Measurements from ENCODE around the gene JMY. TPM values are rescaled to one million over a fixed set of nuclear protein-coding genes. Genes with fewer than 3 reads are reported as not detected.

JMY gene
- total RNA-seq, 1 experiment from 2014 or later = 15.2 TPM

- no peak overlapping the region for H3K4me3 Mint-ChIP-seq
- Histone ChIP-seq H2BK15ac (ENCODE audit: low read depth, low read length) (no peak overlapping the region), H3K56ac (ENCODE audit: insufficient read length, low read depth, low read length) (no peak overlapping the region), H3K18ac (ENCODE audit: insufficient read length, low read depth, low read length) (no peak overlapping the region), H2BK12ac (ENCODE audit: insufficient read length, low read depth, low read length) (no peak overlapping the region), H3K9ac (ENCODE audit: extremely low read depth, insufficient read length, low read length) (no peak overlapping the region), H3K27me3 (ENCODE audit: insufficient read depth, low read length) (no peaks in the 10 kb centered on the region), H3K23me2 (ENCODE audit: insufficient read length, low read depth, low read length, poor library complexity, severe bottlenecking) (no peaks in the 10 kb centered on the region), H3K79me2 (ENCODE audit: insufficient read depth, low read length) (no peaks in the 10 kb centered on the region), H3K23ac (ENCODE audit: insufficient read length, low read depth, low read length) (no peak overlapping the region), H3K4me2 (ENCODE audit: insufficient read depth, insufficient read length, low read length) (no peak overlapping the region), H3K4ac (ENCODE audit: low read depth, low read length) (no peak overlapping the region), H2BK20ac (ENCODE audit: low read depth, low read length, poor library complexity, severe bottlenecking) (no peak overlapping the region), H2AK5ac (ENCODE audit: insufficient read length, low read length) (no peak overlapping the region), H4K5ac (ENCODE audit: insufficient read length, low read depth, low read length) (no peak overlapping the region), H3K27ac (ENCODE audit: insufficient read length, low read depth, low read length) (no peak overlapping the region), H2AFZ (ENCODE audit: low read length) (no peak overlapping the region), H3K9me3 (ENCODE audit: control insufficient read depth, low read depth, low read length) (no peaks in the 10 kb centered on the region), H3T11ph (ENCODE audit: low read length) (no peak overlapping the region), H2BK5ac (ENCODE audit: insufficient read length, low read length) (no peak overlapping the region), H4K91ac (ENCODE audit: insufficient read length, low read depth, low read length) (no peak overlapping the region), H4K20me1 (ENCODE audit: control insufficient read depth, insufficient read depth, insufficient read length) (no peaks in the 10 kb centered on the region), H3K14ac (ENCODE audit: insufficient read depth, low read length) (no peak overlapping the region), H4K8ac (replicated peaks; ENCODE audit: insufficient read length, low read depth, low read length) (no peak overlapping the region), H2BK120ac (ENCODE audit: low read depth, low read length, poor library complexity, severe bottlenecking) (no peak overlapping the region), H3K4me1 (ENCODE audit: insufficient read depth, low read length) (no peaks in the 10 kb centered on the region), H3K79me1 (ENCODE audit: insufficient read depth, low read depth, low read length, poor library complexity, severe bottlenecking) (no peaks in the 10 kb centered on the region)
- DNase-seq = no peak
- WGBS (ENCODE audit: extremely low coverage, insufficient read length, low lambda C conversion rate) = no CpG with 5 or more reads among the region's 4 CpGs
- no peaks in the 10 kb centered on the region for H3K27me3 Mint-ChIP-seq (ENCODE audit: low read depth)
- H3K9me3 Mint-ChIP-seq = no peaks in the 10 kb centered on the region
- H3K4me1 Mint-ChIP-seq = peaks cover 6 to 8% of the 10 kb centered on the region in 2 experiments; a peak in 3 of 4 replicates
- no peak overlapping the region for H3K27ac Mint-ChIP-seq
- no peaks in the 10 kb centered on the region for H3K36me3 Mint-ChIP-seq (ENCODE audit: insufficient read depth in 1 of 3, low read depth in 3 of 3)
- TF ChIP-seq CTCF (conservative IDR thresholded peaks at IDR 0.05) = no peak
Measured at GRCh38 chr5:79329453-79329852, 93.5 kb downstream of the JMY start.
